Smooth muscle cell (in vitro differentiated cells): ENCODE results near the gene RPL7L1. TPM values are rescaled to one million over a fixed set of nuclear protein-coding genes. Genes with fewer than 3 reads are reported as not detected.

Experiments used
- DNase-seq: peaks from one replicate; lab custom pipeline; 2025; ENCODE audit not compliant: unreplicated experiment; lab: John Stamatoyannopoulos, UW
- H2AFZ ChIP-seq: fragments of 200-600 bp; sonication (generic); 2 replicates; pipeline ENCODE4 v1.6.0; 2016; ENCODE audit warnings: antibody characterized with exemption, low read depth, mild to moderate bottlenecking
- H3F3A ChIP-seq: fragments of 200-600 bp; sonication (generic); 2 replicates; pipeline ENCODE4 v1.6.0; 2017; ENCODE audit warnings: antibody characterized with exemption, low read depth
- H3K27ac ChIP-seq: fragments of 200-600 bp; sonication (generic); 2 replicates; pipeline ENCODE4 v1.5.1; 2016; ENCODE audit warnings: low read depth, mild to moderate bottlenecking
- H3K27me3 ChIP-seq: fragments of 200-600 bp; sonication (generic); 2 replicates; pipeline ENCODE4 v1.6.1; 2016; ENCODE audit warnings: low read depth, mild to moderate bottlenecking
- H3K36me3 ChIP-seq: fragments of 200-600 bp; sonication (generic); 2 replicates; pipeline ENCODE4 v1.5.1; 2016; ENCODE audit warnings: low read depth
- H3K4me1 ChIP-seq: fragments of 200-600 bp; sonication (generic); 2 replicates; pipeline ENCODE4 v1.5.1; 2016; ENCODE audit warnings: low read depth
- H3K4me2 ChIP-seq: fragments of 200-600 bp; sonication (generic); 2 replicates; pipeline ENCODE4 v1.6.0; 2016; ENCODE audit warnings: mild to moderate bottlenecking
- H3K4me3 ChIP-seq: fragments of 200-600 bp; sonication (generic); 2 replicates; pipeline ENCODE4 v1.5.1; 2016; ENCODE audit warnings: mild to moderate bottlenecking
- H3K79me2 ChIP-seq: fragments of 200-600 bp; sonication (generic); 2 replicates; pipeline ENCODE4 v1.6.0; 2016; ENCODE audit warnings: low read depth, mild to moderate bottlenecking
- H3K9ac ChIP-seq: fragments of 200-600 bp; sonication (generic); 2 replicates; pipeline ENCODE4 v1.6.0; 2016; ENCODE audit warnings: low read depth
- H3K9me3 ChIP-seq: fragments of 200-600 bp; sonication (generic); replicated peaks from 2 replicates; pipeline ENCODE4 v1.5.1; 2016; ENCODE audit warnings: low read depth
- H4K20me1 ChIP-seq: fragments of 200-600 bp; sonication (generic); 2 replicates; pipeline ENCODE4 v1.6.0; 2016; ENCODE audit warnings: low read depth
- WGBS: methylation state at CpG from one replicate; pipeline ENCODE4 v1.1.7; 2016; ENCODE audit warnings: low lambda C conversion rate; 5-methylcytosine and 5-hydroxymethylcytosine counted together
- polyA plus RNA-seq: library from polyadenylated mRNA; unstranded; fragments of >200 nt; fragmentation: Nextera tagmentation; extraction: Ambion mirVana; gene quantifications from 2 replicates; pipeline ENCODE4 v1.2.1, GENCODE V29; 2016
- total RNA-seq: library from RNA; depleted of rRNA; stranded (reverse); fragments of >200 nt; gene quantifications from 2 replicates; pipeline ENCODE4 v1.2.3, GENCODE V29; 2014
- TF ChIP-seq, protein P1 (sequence below): fragments of 200-600 bp; sonication (generic); IDR thresholded peaks from 2 replicates; pipeline ENCODE4 v1.5.1; 2017; ENCODE audit warnings: borderline replicate concordance, mild to moderate bottlenecking, antibody characterized with exemption; ENCODE audit not compliant: insufficient read depth, poor library complexity, severe bottlenecking

Gene RPL7L1
- total and polyA plus RNA-seq, 2 experiments from 2014 or later: 51.7 to 64.0 TPM

DNA sequence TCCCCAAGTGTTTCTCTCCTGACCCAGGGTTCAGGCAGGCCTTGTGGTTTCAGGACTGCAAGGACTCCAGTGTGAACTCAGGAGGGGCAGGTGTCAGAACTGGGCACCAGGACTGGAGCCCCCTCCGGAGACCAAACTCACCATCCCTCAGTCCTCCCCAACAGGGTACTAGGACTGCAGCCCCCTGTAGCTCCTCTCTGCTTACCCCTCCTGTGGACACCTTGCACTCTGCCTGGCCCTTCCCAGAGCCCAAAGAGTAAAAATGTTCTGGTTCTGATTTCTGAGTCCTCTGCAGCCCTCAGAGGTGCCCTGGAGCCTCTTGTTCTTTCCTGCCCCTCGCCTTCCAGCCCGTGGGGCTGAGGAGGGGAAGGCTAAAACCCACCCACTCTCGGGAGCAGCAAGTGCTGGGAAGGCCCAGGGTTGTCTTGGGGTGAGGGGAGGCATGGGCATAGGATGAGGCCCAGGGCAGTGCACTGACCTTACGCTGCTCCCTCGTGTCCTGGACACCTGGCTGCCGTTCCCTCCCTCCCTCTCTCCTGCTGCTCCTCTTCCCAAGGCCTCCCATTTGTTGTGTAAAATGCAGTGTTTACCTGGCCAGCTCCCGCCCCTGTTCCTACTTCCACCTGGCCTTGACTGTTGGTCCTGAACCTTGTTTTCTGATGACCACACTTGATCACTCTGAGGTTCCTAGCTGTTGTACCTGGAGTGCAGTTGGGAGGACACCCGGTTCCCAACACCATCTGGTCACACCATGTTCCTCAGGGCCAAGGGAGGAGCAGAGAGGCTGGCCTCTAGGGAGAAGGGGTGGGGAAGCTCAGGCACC is 59.8 kb downstream of the RPL7L1 start:
- Histone ChIP-seq H3K4me3 (no peak overlapping the region), H4K20me1 (no peaks in the 10 kb centered on the region), H3K9ac (no peak overlapping the region), H3K36me3 (no peaks in the 10 kb centered on the region), H3K4me1 (no peaks in the 10 kb centered on the region), H3K27ac (no peak overlapping the region), H3K79me2 (peaks cover 6% of the 10 kb centered on the region), H2AFZ (no peak overlapping the region), H3K27me3 (no peaks in the 10 kb centered on the region), H3K4me2 (no peak overlapping the region), H3K9me3 (no peaks in the 10 kb centered on the region), H3F3A (no peaks in the 10 kb centered on the region)
- TF ChIP-seq, protein P1, sequence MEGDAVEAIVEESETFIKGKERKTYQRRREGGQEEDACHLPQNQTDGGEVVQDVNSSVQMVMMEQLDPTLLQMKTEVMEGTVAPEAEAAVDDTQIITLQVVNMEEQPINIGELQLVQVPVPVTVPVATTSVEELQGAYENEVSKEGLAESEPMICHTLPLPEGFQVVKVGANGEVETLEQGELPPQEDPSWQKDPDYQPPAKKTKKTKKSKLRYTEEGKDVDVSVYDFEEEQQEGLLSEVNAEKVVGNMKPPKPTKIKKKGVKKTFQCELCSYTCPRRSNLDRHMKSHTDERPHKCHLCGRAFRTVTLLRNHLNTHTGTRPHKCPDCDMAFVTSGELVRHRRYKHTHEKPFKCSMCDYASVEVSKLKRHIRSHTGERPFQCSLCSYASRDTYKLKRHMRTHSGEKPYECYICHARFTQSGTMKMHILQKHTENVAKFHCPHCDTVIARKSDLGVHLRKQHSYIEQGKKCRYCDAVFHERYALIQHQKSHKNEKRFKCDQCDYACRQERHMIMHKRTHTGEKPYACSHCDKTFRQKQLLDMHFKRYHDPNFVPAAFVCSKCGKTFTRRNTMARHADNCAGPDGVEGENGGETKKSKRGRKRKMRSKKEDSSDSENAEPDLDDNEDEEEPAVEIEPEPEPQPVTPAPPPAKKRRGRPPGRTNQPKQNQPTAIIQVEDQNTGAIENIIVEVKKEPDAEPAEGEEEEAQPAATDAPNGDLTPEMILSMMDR: no peak
- DNase-seq: no peak
- 93% methylated on average over 9 of the region's 9 CpGs for WGBS

Other genes with a start within 250 kb of the RPL7L1 start
- gene PRPH2, start 157.0 kb upstream of the RPL7L1 start, total RNA-seq: not detected in 2 replicates
- gene PRPH2, start 157.0 kb upstream of the RPL7L1 start, polyA plus RNA-seq: 0.07 TPM in 1 of 2 replicates, not detected in the other
- 30.1 and 31.5 TPM in 2 replicates for gene TBCC, start 133.5 kb upstream of the RPL7L1 start, total RNA-seq
- 31.8 and 41.5 TPM in 2 replicates for gene TBCC, start 133.5 kb upstream of the RPL7L1 start, polyA plus RNA-seq
- 7.2 and 7.9 TPM in 2 replicates for gene BICRAL, start 97.6 kb upstream of the RPL7L1 start, total RNA-seq
- 1.4 and 2.7 TPM in 2 replicates for gene BICRAL, start 97.6 kb upstream of the RPL7L1 start, polyA plus RNA-seq
- not detected in 2 replicates for gene PTCRA, start 36.4 kb downstream of the RPL7L1 start, total RNA-seq
- gene PTCRA, start 36.4 kb downstream of the RPL7L1 start, polyA plus RNA-seq: not detected in 2 replicates
- gene CNPY3, start 49.9 kb downstream of the RPL7L1 start, total RNA-seq: 16.3 and 20.5 TPM in 2 replicates
- gene CNPY3, start 49.9 kb downstream of the RPL7L1 start, polyA plus RNA-seq: 42.6 and 51.4 TPM in 2 replicates
- not detected in 2 replicates for gene GNMT, start 81.1 kb downstream of the RPL7L1 start, total RNA-seq
- 0.17 TPM in 1 of 2 replicates, not detected in the other for gene GNMT, start 81.1 kb downstream of the RPL7L1 start, polyA plus RNA-seq
- 9.7 and 11.3 TPM in 2 replicates for gene PEX6, start 99.6 kb downstream of the RPL7L1 start, total RNA-seq
- gene PEX6, start 99.6 kb downstream of the RPL7L1 start, polyA plus RNA-seq: 23.4 and 24.6 TPM in 2 replicates
- 33.4 and 51.3 TPM in 2 replicates for gene PPP2R5D, start 105.0 kb downstream of the RPL7L1 start, total RNA-seq
- gene PPP2R5D, start 105.0 kb downstream of the RPL7L1 start, polyA plus RNA-seq: 44.1 and 46.4 TPM in 2 replicates
- gene MEA1, start 134.3 kb downstream of the RPL7L1 start, total RNA-seq: 71.3 and 86.7 TPM in 2 replicates
- 154 and 161 TPM in 2 replicates for gene MEA1, start 134.3 kb downstream of the RPL7L1 start, polyA plus RNA-seq
- gene KLHDC3, start 134.6 kb downstream of the RPL7L1 start, total RNA-seq: 51.5 and 61.8 TPM in 2 replicates
- gene KLHDC3, start 134.6 kb downstream of the RPL7L1 start, polyA plus RNA-seq: 102 and 113 TPM in 2 replicates
- 56.4 and 64.8 TPM in 2 replicates for gene RRP36, start 142.0 kb downstream of the RPL7L1 start, total RNA-seq
- gene RRP36, start 142.0 kb downstream of the RPL7L1 start, polyA plus RNA-seq: 71.9 and 72.7 TPM in 2 replicates
- 36.9 and 51.4 TPM in 2 replicates for gene CUL7, start 174.2 kb downstream of the RPL7L1 start, total RNA-seq
- gene CUL7, start 174.2 kb downstream of the RPL7L1 start, polyA plus RNA-seq: 48.7 and 49.6 TPM in 2 replicates
- 16.4 and 24.0 TPM in 2 replicates for gene MRPL2, start 179.8 kb downstream of the RPL7L1 start, total RNA-seq
- 112 and 125 TPM in 2 replicates for gene MRPL2, start 179.8 kb downstream of the RPL7L1 start, polyA plus RNA-seq
- 13.2 and 20.0 TPM in 2 replicates for gene KLC4, start 180.0 kb downstream of the RPL7L1 start, total RNA-seq
- 25.3 and 25.7 TPM in 2 replicates for gene KLC4, start 180.0 kb downstream of the RPL7L1 start, polyA plus RNA-seq
- gene PTK7, start 196.7 kb downstream of the RPL7L1 start, total RNA-seq: 376 and 417 TPM in 2 replicates
- 596 and 598 TPM in 2 replicates for gene PTK7, start 196.7 kb downstream of the RPL7L1 start, polyA plus RNA-seq